Erythroblast (primary cell): ENCODE results near the gene MAP7.
"Not testable (repeated sequence)": the region's sequence is repeated elsewhere in the genome, so short reads cannot be mapped to it uniquely, and the experiment has no call there.

Experiments
- DNase-seq, 2 experiments: peaks; one replicate each; lab custom pipeline; 2025; lab: John Stamatoyannopoulos, UW
- GATA1 ChIP-seq: IDR thresholded peaks from 2 replicates; pipeline ENCODE4 v1.6.1; 2011; ENCODE audit warnings: low read depth, mild to moderate bottlenecking, control low read depth, low read length, moderate library complexity
- POLR2A ChIP-seq: IDR thresholded peaks from 2 replicates; pipeline ENCODE4 v1.6.1; 2011; ENCODE audit warnings: mild to moderate bottlenecking, low read length

MAP7 gene

DNA sequence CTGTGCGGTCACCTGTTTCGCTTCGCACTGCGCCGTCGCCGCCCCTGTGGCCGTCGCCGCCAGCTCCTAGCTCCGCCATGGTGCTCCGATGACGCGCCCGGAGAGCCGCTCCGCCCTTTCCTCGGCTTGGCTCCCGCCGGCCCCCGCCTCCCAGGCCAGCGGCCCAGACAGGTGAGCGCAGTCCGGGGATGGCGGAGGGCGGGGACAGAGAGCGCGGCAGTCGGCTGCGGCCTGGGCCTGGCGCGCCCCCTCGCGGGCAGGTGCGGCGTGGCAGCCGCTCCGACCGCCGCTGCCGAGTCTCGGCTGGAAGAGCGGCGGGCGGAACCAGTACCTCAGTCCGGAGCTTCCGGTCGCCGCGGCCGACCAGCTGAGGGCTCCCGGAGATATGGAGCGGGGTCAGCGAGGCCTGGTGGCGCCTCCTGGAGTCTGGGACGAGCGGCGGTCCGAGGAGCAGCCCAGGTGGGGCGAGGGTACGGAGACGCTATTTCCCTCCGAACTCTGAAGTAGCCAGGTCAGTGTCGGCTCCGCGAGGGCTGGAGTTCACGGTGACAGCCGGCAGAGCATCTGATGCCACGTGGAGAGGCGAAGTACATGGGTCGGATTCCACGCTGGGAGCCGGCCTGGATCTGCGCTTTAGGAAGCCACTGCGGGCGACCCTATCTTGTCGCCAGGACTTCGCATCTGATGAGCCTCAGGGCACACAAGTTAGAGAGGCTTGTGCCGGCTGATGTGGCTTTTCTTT lies at the start of gene MAP7:
Gene MAP7, minus strand, starts transcription at position 93 of the 742 bp plus-strand sequence. Its CDS starts 14 bp downstream, at position 79.
- peak; percentile 55 to 72 for DNase-seq
- TF ChIP-seq GATA1 (no peak), POLR2A (no peak)

DNA sequence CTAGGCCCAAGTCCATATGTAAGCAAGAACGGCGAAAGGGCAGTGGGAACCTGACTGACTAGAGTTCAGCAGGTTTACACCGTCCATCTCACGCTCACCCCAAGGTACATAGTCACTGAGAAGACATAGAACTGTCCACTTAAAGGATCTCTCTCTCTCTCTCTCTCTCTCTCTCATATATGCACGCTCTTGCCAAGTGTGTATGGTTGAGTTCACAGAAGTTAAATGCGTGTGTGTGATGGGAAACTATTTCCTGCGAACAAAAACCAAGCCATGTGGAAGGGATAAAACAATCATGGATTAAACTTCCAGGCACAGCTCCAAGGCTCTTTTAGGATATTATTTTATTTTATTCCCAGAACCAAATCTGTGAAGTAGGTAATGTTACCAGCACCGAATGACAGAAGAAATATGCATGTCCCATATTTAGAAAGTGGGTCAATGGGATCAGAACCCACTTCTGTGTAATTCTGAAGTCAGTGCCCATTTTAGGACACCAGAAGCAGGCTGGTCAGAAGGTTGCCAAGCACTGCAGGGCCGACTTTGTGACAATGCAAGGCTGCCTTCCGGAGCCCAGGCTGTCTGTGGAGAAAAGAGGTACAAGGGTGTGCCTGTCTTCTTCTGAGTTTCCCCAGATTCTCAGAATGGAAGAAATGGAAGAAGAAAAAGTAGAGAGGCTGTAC lies 49.2 kb upstream of the MAP7 start:
- DNase-seq = no peak
- no peak for TF ChIP-seq GATA1
- TF ChIP-seq POLR2A = no peak

DNA sequence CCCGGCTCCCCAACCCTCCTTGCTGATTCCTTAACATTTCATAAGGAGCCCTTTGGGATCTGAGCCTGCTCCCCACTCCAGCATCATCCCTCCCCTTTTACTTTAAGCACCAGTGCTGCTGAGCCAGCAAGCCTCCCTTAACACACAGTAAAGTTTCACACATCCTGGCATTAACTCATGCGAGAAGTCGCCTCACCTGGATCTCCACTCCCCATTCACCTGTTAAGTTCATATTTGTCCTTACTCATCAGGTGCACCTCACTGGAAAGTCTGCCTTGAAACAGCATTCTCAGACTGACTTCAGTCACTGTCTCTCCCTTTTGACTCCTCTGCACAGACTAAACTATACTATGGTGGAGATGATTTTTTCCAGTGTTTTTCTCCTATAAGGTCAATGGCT lies 47.8 kb upstream of the MAP7 start:
- TF ChIP-seq POLR2A (no peak), GATA1 (no peak)
- DNase-seq = no peak

DNA sequence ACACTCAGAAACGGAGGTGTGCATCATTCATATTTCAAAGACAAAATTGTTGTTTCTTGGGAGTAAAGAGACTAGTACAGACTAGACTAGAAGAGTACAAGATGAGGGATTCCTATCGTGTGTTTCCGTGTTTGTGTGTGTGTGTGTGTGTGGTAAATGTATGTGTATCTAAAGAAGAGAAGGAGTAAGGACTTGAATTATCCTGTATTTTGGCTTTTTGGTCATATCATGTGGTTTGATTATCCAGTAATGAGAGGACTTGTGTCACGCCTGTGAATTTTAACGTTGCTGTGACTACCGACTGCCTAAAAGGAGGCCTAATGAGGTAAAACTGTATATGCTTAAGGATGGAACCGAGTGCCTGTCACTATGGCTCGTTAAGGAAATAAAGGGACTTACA lies 44.4 kb upstream of the MAP7 start:
- TF ChIP-seq GATA1 (no peak), POLR2A (no peak)
- no peak for DNase-seq

DNA sequence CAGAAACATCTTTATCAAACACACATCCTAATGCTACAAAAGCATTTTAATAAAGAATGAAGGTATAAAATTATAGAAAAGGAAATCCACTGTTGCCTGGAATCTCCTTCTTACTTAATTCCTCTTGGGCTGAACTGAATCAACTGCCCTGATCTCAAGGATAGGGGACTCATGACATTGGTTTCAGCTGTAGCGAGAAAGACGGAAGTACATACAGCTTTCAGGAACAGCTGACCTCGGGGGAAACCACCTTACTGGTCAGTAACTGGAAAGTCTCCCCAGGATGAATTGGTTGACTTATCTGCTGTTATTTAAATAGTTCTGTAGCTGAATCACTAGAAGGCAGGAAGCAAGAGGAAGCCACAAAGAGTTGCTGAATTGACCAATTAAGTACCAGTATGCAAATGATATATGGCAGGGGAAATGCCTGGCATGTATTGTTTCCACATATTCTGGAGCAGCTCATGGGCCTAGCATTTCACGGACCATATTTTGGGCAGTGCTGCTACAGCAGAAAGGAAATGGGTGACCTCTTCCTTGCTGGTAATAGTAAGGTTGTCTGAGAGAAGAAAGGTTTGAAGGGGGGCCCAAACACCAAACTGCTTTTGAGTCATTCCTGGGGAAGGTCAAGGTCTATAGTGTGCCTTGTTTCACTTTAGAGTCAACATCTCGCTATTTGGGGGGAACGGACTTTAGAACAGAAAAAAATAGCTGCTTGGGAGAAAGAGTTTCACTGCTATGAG lies 43.7 kb upstream of the MAP7 start:
- peak; percentile 5 to 9 for DNase-seq
- no peak for TF ChIP-seq POLR2A
- TF ChIP-seq GATA1 = no peak

DNA sequence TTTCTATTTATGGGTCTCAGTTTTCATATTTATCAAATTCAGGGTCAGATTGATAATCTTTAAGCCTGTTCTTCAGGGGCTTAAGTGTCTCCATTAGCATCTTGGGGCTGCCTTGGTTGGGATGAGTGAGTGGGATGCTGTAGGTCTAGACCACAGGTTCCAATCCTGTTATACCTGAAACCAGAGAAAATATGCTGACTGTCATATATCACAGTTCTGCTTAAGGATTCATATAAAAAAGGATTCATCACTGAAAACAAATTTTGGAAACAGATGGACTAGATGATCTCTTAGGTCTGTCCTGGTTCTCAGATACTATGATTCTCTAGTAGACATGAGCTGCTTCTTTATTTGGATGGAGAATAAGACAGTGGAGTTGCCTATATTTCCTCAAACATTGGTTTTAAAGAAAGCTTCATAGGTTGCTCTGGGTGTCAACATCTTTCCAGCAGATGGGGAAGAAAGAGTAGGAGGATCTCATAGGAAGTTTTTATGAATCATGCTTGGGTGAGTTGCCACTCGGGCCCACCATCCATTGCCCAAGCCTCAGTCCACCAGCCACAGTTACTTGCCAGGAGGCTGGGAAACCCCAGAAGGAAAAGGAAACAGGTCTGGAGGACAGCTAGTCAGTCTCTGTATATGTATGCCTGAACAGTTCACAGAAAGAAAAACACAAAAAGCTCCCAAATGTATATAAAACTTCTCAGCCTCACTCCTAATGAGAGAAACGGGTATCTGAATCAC lies 42.9 kb upstream of the MAP7 start:
- DNase-seq = no peak
- TF ChIP-seq POLR2A = no peak
- no peak for TF ChIP-seq GATA1

DNA sequence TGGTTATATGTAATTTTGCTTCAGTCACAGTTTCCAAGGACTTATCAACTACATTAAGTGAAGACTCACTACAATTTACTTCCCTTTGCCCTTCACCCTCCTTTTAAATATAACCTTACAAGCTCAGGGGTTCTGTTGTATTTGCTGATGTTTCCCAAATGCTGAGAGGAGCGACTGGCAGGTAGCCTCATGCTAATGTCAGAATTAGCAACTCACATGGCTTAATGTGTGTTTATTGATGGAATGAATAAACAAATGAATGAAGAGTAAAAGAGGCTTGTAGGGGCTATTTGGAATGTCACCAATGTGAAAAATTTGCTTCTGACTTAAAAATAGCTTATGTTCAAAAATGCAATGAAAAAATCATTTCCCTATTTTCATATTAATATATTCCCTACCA lies 41.4 kb upstream of the MAP7 start:
- no peak for DNase-seq
- TF ChIP-seq GATA1 (no peak), POLR2A (no peak)

DNA sequence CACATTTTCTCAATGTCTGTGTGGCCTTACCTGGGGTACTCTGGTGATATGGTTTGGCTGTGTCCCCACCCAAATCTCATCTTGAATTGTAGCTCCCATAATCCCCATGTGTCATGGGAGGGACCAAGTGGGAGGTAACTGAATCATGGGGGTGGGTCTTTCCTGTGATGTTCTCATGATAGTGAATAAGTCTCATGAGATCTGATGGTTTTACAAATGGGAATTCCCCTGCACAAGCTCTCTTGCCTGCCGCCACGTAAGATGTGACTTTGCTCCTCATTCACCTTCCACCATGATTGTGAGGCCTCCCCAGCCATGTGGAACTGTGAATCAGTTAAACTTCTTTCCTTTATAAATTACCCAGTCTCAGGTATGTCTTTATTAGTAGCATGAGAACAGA lies 40.6 kb upstream of the MAP7 start:
- not testable (repeated sequence) for DNase-seq

DNA sequence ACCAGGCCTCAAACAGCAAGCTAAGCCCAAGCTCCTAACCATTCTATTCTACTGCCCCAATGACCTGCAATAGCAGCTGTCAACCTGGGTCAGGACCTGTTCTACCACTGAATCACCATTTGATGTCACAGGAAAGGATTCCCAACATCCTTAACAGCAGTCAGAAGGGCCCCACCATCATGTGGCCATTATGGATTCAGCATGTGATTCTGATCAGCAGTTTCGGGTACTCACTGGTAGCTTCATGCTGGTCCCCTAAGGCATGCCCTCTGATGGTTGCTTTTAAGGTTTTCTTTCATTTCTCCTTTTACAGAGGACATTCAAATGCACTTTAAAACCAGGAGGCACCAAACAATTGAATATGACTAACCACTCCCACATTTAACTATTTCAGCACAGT lies 37.3 kb upstream of the MAP7 start:
- TF ChIP-seq GATA1 (no peak), POLR2A (no peak)

DNA sequence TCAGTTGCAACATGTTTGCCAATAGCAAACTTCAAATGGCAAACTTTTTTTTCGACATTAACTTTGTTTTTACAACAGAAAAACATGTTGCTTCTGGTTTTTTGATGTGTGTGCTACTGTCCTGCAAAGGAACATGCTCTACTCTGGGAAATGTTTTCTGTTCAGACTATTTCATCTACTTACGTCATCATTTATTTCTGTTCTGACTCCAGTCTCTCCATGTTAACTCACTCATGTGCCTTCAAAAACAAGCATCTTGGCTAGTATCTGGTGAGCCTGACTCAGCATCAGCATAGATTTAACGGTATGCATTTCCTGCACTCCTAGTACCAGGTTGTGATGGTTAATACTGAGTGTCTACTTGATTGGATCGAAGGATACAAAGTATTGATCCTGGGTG lies 36.1 kb upstream of the MAP7 start:
- peak; percentile 24 to 69 for DNase-seq
- no peak for TF ChIP-seq POLR2A
- no peak for TF ChIP-seq GATA1

More for the DNA sequence above, 37.3 kb upstream of the MAP7 start:
- DNase-seq = peak in 1 of 2 experiments; percentile 11

DNA sequence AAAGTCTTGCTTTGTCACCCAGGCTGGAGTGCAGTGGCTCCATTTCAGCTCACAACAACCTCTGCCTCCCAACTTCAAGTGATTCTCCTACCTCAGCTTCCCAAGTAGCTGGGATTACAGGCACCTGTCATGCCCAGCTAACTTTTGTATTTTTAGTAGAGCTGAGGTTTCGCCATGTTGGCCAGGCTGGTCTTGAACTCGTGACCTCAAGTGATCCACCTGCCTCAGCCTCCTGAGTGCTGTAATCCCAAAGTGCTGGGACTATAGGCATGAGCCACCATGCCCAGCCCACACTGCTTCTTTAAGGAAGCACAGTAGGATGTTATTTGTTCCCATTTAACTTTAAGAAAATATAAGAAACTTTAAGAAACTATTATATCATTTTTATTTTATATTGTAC lies 35.3 kb upstream of the MAP7 start:
- DNase-seq = not testable (repeated sequence)

DNA sequence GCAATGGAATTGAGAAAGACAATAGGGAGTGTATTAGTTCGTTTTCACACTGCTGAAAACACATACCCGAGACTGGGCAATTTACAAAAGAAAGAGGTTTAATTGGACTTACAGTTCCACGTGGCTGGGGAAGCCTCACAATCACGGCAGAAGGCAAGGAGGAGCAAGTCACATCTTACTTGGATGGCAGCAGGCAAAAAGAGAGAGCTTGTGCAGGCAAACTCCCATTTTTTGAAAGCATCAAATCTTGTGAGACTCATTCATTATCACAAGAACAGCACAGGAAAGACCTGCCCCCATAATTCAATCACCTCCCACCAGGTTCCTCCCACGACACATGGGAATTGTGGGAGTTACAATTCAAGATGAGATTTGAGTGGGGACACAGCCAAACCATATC lies 34.1 kb upstream of the MAP7 start:
- not testable (repeated sequence) for DNase-seq

DNA sequence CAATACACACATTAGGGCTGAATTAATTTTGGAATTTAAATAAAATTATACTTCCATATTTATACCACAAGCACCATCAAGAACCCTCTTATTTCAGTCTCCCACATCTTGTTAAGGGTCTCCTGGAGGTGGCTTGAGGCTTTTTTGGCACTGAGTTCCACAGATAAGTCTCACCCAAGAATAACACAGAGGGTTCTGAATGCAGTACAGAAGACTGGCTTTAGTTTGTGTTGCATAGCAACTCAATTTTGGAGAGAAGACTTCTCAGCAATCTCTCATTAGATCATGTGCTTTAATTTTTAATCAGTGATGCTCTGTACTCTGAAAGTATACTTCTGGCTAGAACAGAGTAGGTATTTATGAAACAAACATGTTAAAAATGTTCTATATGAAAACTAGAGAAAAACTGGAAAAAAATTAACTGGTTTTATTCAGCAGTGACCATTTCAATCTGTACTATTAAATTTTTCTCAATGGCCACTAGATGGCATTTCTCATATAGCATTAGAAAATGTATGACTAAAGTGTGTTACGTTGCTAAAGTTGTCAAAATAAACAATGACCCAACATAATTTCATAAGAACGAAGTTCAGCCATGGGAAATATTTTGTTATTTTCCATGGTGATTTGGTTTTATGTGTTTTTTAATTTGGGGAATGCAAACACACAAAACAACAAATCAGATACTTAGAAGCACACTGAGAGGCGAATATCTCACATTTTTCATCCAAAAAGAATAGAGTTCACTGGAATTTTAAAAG lies 32.7 kb upstream of the MAP7 start:
- peak; percentile 36 to 44 for DNase-seq
- TF ChIP-seq GATA1 (no peak), POLR2A (no peak)
